GM21737 (cell line): Measurements from ENCODE around the gene CSF3.
"Not testable (repeated sequence)": the region's sequence is repeated elsewhere in the genome, so short reads cannot be mapped to it uniquely, and the experiment has no call there.

ENCODE experiments used
- ATAC-seq: cut with Tn5 transposase; IDR thresholded peaks from one replicate; pipeline ENCODE4 v1.9.1; 2021; ENCODE audit warnings: mild to moderate bottlenecking, moderate library complexity; ENCODE audit not compliant: unreplicated experiment

The CSF3 gene

GRCh38 chr17:39996800-39997199, 18.4 kb upstream of the CSF3 start:
- no peak for ATAC-seq

GRCh38 chr17:39997543-39997942, 17.7 kb upstream of the CSF3 start:
- ATAC-seq, result no peak

DNA sequence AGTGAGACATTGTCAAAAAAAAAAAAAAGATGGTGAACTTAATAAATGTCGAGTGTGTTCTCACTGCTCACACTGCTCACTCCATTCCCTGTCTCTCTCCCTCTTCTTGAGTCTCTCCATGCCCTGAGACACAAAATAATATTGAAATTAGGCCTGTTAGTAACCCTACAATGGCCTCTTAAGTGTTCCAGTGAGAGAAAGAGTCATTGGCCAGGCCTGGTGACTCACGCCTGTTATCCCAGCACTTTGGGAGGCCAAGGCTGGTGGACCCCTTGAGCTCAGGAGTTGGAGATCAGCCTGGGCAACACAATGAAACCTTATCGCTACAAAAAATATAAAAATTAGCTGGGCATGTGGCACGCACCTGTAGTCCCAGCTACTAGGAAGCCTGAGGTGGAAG, 16.2 kb upstream of the CSF3 start:
- no peak for ATAC-seq

DNA sequence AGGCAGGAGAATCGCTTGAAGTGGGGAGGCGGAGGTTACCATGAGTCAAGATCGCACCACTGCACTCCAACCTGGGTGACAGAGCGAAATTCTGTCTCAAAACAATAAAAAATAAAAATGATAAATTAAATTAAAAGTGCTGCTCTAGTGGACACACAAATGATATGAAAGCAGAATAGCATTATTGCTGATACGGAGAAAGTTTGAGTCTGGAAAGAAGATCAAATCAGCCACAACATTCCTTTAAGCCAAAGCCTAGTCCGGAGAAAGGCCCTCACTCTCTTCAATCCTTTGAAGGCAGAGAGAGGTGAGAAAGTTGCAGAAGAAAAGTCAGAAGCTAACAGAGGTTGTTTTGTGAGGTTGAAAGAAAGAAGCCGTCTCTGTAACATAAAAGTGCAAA, 15.1 kb upstream of the CSF3 start:
- no peak for ATAC-seq

DNA sequence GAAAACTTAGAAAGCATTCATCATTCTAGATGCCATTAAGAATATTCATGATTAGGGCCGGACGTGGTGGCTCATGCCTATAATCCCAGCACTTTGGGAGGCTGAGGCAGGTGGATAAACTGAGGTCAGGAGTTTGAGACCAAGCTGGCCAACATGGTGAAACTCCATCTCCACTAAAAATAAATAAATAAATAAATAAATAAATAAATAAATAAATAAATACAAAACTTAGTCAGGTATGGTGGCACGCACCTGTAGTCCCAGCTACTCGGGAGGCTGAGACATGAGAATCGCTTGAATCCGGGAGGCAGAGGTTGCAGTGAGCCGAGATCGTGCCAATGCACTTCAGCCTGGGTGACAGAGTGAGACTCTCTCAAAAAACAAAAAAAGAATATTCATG, 13.9 kb upstream of the CSF3 start:
- ATAC-seq, result not testable (repeated sequence)

GRCh38 chr17:40004072-40004471, 11.2 kb upstream of the CSF3 start:
- ATAC-seq, result no peak

GRCh38 chr17:40004712-40005111, 10.5 kb upstream of the CSF3 start:
- ATAC-seq, result no peak

GRCh38 chr17:40005520-40005919, 9.7 kb upstream of the CSF3 start:
- no peak for ATAC-seq

GRCh38 chr17:40010946-40011500, 4.2 kb upstream of the CSF3 start:
- ATAC-seq, result not testable (repeated sequence)

DNA sequence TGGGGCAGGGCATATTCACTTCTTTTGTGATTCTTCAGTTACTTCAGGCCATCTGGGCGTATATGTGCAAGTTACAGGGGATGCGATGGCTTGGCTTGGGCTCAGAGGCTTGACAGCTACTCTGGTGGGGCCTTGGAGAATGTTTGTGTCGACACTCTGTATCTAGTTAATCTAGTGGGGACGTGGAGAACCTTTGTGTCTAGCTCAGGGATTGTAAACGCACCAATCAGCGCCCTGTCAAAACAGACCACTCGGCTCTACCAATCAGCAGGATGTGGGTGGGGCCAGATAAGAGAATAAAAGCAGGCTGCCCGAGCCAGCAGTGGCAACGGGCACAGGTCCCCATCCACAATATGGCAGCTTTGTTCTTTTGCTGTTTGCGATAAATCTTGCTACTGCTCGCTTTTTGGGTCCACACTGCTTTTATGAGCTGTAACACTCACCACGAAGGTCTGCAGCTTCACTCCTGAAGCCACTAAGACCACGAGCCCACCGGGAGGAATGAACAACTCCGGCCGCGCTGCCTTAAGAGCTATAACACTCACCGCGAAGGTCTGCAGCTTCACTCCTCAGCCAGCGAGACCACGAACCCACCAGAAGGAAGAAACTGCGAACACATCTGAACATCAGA, 3.1 kb upstream of the CSF3 start:
- ATAC-seq, result not testable (repeated sequence)

- ATAC-seq, result no peak
Measured at GRCh38 chr17:40014375-40014980, 762 bp upstream of the CSF3 start.

DNA sequence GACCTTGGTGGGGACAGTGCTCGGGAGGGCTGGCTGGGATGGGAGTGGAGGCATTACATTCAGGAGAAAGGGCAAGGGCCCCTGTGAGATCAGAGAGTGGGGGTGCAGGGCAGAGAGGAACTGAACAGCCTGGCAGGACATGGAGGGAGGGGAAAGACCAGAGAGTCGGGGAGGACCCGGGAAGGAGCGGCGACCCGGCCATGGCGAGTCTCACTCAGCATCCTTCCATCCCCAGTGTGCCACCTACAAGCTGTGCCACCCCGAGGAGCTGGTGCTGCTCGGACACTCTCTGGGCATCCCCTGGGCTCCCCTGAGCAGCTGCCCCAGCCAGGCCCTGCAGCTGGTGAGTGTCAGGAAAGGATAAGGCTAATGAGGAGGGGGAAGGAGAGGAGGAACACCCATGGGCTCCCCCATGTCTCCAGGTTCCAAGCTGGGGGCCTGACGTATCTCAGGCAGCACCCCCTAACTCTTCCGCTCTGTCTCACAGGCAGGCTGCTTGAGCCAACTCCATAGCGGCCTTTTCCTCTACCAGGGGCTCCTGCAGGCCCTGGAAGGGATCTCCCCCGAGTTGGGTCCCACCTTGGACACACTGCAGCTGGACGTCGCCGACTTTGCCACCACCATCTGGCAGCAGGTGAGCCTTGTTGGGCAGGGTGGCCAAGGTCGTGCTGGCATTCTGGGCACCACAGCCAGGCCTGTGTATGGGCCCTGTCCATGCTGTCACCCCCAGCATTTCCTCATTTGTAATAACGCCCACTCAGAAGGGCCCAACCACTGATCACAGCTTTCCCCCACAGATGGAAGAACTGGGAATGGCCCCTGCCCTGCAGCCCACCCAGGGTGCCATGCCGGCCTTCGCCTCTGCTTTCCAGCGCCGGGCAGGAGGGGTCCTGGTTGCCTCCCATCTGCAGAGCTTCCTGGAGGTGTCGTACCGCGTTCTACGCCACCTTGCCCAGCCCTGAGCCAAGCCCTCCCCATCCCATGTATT, 1.1 kb downstream of the CSF3 start:
- no peak for ATAC-seq

DNA sequence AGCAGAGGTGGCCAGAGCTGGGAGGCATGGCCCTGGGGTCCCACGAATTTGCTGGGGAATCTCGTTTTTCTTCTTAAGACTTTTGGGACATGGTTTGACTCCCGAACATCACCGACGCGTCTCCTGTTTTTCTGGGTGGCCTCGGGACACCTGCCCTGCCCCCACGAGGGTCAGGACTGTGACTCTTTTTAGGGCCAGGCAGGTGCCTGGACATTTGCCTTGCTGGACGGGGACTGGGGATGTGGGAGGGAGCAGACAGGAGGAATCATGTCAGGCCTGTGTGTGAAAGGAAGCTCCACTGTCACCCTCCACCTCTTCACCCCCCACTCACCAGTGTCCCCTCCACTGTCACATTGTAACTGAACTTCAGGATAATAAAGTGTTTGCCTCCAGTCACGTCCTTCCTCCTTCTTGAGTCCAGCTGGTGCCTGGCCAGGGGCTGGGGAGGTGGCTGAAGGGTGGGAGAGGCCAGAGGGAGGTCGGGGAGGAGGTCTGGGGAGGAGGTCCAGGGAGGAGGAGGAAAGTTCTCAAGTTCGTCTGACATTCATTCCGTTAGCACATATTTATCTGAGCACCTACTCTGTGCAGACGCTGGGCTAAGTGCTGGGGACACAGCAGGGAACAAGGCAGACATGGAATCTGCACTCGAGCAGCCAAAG, 2.3 kb downstream of the CSF3 start:
- ATAC-seq, result no peak

GRCh38 chr17:40018211-40019121, 3.2 kb downstream of the CSF3 start:
- no peak for ATAC-seq

GRCh38 chr17:40019140-40019991, 4.1 kb downstream of the CSF3 start:
- no peak for ATAC-seq

- ATAC-seq, result no peak
Measured at GRCh38 chr17:40020146-40020545, 4.9 kb downstream of the CSF3 start.

DNA sequence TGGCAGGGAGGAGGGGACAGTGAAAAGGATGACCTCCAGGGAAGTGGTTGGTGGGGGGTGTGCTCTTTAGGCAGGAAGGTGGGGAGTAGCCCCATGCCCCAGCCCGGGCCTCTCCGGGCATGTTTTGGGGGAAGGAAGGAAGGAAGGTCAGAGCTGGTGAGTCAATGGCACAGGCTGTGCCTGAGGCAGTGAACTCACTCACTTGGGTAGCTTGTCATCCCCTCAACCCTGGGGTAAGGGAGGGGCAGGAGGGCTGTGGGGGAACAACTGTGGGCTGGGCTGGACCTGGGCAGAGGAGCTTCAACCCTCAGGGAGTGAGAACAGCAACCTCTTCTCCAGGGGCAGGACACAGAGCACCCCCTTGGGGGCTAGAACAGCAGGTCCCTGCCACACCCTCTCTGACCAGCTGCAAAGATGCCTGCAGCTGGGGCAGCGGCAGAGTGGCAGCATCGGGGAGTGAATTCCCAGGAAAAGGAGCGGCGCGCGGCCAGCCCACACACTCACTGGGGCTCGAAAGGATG, 6.3 kb downstream of the CSF3 start:
- no peak for ATAC-seq

GRCh38 chr17:40022497-40022896, 7.3 kb downstream of the CSF3 start:
- ATAC-seq, result no peak
